HG02938 (cell line): ENCODE data around the gene JAK3.

Experiments
- ATAC-seq: cut with Tn5 transposase; IDR thresholded peaks from one replicate; pipeline ENCODE4 v1.9.1; 2021; ENCODE audit warnings: mild to moderate bottlenecking, moderate library complexity; ENCODE audit not compliant: unreplicated experiment

The JAK3 gene

DNA sequence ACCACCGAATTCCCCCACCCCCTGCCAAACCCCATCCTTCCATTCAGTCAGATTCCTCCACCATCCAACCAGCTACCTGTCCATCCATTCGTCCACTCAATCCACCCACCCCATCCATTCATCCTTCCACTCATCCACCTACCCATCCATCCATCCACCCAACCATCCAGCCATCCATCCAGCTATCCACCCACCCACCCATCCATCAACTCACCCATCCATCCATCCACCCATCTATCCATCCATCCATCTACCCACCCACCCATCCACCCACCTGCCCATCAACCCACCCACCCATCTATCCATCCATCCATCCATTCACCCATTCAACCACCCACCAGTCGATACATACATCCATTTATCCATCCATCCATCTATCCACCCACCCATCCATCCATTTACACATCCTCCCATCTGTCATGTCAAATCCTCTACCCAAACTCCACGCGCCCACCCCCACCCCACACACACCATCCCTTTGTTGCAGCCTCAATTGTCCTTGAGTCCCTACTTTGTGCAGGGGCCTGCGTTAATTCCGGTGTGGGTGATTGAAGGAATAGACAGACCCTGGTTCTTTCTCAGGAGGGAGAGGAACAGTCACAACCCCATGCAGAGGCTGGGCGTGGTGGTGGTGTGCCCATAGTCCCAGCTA, 18.7 kb upstream of the JAK3 start:
- no peak for ATAC-seq

DNA sequence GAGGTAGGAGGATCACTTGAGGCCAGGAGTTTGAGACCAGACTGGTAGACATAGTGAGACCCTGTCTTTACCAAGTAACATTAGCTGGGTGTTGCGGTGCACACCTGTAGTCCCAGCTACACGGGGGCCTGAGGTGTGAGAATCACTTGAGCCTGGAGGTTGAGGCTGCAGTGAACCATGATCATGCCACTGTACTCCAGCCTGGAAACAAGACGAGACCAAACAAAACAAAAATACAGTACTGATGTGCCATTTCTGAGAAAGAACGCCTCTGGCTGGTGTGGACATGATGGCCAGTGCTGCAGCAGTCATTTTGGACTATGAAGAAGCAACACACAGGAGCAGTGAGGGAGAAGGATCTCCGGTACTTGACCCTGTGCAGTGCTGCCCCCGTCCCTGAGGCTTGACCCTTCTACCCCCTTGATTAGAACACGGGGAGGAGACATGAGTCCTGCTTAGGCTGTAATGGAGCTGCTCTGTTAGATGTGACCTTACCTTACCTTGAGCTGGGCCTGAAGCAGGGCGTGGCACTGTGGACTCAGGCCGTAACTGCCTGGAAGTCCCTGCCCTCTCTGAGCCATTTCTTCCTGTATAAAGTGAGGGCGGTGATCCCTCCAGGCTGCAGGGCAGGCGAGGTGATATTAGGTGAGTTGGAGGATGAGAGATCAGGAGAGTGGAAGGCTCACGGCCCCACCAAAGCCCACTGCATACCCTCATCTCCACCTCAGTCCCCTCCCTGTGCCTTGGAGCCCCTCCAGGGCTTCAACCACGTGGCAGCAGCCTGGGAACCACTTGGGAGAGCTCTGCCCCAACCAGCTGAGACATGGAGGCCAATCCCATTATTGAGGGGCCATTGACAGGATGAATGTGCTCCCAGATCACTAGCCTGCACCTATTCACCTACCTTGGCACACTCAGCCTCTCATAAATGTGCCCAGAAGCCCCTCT, 17.9 kb upstream of the JAK3 start:
- ATAC-seq = no peak

DNA sequence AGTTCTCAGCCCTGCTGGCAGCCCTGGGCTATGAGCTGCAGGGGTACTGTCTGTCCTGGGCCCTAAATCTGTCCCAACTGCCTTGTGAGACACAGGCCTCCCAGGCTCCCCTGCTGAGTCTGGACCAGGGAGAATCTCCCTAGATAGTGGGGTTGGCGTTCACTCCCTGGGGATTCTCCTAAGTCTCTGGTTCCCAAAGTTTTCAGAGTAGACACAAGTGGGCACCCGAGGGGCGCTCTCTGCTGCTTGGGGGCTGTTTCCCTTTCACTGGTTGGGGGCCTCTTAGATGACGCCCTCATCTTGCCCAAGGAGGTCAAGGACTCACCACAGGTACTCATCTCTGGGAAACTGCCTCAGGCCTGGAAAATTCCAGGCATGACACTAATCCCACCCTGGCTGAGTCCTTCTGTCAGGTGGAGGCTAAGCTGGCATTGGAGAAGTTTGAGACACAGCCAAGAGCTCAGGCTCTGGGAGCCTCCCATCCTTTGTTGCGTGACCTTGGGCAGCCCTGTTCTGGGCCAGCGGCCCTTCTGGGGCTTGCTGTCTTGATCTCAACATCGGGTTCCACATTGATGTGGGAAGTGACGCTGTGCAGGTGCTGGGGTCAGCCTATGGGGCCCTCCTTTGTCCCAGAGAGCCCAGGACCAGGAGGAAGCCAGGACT, 15.9 kb upstream of the JAK3 start:
- no peak for ATAC-seq

DNA sequence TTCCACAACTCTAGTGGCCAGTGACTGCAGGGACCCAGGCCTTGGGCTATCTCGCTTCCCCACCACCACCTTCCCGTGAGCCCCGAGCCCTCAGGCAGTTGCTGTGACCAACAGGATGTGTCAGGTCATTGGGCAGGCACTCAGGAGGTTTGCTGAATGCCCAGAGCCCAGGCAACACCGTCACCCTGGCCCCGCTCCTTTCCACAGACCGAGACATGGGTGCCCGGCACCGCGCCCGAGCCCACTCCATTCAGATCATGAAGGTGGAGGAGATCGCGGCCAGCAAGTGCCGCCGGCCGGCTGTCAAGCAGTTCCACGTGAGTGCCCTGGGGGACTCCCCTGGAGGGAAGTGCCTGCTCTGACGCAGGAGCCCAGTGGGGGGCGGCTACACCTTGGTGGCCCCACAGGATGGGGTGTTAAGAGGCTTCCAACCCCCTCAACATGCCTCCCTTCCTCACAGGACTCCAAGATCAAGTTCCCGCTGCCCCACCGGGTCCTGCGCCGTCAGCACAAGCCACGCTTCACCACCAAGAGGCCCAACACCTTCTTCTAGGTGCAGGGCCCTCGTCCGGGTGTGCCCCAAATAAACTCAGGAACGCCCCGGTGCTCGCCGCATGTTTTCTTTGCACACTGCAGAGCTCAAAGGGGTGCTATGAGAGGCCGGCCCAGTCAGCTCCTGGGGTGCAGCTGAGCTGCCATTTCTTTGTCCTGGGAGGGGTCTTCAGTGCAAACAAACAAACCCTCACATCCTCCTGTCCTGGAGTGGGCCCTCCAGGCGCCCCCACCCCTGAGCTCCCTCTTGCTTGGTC, 15.1 kb upstream of the JAK3 start:
- ATAC-seq = no peak

DNA sequence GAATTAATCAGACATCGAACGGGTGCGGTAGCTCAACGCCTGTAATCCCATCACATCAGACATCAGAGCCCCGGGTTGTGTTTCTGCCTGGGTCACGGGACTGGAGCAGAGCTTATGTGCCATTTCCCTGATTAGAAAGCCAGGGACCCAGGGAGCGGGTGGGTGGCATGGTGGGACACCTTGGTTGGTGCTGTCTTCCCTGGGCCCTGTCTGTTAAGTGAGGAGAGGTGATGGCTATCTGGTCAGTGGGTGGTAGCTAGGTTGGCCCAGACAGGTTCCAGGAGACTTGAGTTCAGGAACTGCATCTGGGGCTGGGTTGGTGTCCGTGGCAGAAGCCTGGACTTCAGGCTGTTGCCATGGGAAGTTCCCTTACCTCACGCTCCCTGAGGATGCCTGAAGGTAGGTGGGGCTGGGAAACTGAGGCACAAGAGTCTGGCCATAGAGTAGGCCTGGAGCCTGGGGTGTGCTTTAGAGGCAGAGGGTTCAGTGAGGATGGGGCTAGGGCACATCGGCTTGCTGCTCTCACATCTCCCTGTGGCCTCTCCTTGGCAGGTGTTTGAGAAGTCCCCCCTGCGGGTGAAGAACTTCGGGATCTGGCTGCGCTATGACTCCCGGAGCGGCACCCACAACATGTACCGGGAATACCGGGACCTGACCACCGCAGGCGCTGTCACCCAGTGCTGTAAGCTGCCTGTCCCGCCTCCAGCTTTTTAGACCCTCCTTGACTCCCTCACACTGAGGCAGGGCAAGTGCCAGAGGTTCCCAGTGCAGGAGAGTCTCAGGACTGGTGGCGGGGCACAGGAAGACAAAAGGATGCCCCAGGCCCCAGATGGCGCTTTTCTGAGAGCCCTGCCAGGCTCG, 14.0 kb upstream of the JAK3 start:
- no peak for ATAC-seq

DNA sequence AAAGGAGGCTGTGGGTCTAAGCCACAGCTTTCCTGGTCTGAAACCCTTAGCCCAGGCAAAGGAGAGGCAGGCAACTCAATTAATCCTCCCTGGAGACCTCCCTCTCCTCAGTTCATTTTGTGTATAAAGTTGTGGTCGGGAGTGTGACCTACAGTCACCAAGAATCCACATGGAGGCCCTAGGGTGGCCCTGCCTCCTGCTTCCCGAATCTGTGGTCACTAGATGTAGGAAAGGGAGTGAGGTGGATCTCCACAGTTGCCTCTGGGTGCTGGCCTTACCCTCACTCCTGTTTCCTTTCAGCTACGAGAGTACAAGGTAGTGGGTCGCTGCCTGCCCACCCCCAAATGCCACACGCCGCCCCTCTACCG, 13.2 kb upstream of the JAK3 start:
- ATAC-seq = no peak

DNA sequence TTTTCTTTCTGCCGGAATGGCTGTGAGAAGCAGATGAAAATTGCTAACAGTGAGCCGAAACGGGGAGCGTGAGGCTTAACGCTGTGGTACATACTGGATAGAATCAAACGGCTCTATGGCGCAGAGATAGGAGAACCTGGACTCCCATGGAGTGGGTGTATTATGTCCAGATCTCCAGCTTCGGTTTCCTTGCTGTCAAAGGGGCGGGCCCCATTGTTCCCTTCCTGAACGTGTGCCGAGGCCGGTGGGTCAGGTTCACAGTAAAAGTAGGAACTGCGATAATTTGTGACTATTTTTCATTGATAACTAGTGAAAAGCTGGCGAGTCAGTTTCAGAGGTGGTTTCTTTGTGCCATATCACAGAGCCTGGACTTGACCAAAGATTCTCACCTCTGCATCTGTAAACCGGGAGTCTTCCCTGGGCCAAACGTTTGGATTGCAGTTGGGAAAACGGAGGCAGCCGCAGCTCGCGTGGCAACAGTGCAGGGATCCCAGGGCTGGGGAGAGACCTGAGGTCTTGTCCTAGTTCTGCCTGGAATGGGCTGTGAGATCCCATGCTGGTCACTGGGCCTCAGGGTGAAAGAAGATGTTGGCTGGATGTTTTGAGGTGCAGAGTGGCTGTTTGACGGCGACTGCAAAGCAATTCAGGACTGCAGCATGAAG, 12.7 kb upstream of the JAK3 start:
- no peak for ATAC-seq

DNA sequence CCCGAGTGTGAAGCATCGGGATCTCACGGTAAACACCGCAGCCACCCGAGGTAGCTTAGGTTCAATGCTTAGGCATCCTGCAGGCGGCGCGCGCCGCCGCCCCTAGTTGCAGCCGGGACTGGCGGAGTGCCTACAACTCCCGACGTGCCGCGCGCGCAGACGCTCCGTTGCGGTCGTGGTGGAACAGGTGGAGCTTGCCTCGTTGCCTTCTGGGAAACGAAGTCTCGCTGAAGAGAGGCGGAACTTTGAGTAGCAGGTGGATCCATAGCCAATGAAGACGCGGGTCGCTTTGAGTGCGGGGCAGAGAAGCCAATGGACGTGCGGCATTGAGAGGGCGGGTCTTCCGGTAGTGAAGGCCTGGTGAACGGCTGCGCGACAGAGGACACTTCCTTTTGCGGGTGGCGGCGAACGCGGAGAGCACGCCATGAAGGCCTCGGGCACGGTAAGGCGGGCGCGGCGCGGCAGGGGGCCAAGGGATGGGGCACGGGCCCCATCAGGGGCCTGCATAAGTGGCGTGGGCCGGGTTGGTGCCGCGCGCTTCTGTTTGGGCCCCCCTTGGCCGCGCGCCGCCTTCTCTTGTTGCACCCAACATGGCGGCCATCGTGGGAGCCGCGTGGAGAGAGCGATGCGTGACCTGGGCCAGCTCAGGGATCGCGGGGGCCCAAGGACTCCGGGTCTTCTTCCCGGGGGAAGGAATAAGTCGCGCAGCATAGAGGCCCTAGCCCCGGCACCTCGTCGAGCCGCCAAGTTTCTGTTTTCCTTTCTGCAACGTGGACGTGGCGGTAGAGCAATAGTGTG, 11.9 kb upstream of the JAK3 start, which contains the start of gene RPL18A:
TSS of gene RPL18A (plus strand) at position 378 of the 798 bp plus-strand sequence. CDS start at position 425, 47 bp downstream.
- peak; percentile 93 for ATAC-seq

DNA sequence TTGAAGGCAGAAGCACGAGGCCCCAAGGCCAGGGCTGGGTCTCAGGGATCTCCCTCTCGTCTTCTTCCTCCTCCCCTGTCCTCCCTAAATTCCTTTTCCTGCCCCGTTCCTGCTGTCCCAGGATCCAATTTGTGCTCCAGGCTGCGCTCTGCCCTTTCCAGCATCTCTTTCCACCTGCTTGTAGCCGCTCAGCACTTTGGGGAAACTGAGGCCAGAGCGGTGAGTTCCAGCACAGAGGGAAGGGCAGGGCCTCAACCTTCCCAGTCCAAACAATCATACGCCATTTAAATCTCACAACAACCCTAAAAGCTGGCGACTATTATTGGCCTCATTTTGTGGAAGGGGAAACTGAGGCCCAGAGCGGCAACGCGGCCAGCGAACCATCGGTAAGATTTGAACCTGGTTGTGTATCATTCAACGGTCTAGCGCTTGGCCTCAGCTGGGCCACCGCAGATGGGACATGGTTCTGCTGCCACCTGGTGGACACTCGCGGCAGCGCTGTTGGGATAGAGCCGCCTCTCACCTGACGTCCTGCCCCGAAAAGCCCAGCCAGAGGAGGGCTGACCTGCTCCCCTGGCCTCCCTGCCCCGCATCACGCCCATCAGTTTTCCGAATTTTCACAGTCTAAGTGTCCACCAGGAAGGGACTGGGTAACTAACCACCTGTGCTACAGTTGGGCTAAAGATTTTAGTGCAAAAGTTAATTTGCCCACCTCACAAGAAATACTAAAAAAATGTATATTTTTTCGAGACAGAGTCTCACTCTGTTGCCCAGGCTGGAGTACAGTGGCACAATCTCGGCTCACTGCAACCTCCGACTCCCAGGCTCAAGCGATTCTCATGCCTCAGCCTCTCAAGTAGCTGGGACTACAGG, 7.7 kb upstream of the JAK3 start:
- ATAC-seq = no peak

DNA sequence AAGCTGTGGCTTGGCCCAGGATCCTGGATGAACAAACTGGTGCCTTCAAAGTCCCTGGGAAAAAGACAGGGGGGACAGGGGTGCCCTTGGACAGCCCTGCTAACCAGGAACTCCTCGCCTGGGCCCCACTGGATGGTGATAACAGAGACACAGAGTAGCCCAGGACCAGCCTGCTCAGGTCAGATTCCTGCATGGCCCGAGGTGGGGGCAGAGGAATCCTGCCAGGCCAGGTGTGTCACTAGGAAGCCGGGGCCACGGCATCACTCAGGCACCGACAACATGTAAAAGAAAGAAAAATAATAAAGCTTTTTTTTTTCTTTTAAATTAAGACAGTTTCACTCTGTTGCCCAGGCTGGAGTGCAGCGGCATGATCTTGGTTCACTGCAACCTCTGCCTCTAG, 6.3 kb upstream of the JAK3 start:
- ATAC-seq = no peak

DNA sequence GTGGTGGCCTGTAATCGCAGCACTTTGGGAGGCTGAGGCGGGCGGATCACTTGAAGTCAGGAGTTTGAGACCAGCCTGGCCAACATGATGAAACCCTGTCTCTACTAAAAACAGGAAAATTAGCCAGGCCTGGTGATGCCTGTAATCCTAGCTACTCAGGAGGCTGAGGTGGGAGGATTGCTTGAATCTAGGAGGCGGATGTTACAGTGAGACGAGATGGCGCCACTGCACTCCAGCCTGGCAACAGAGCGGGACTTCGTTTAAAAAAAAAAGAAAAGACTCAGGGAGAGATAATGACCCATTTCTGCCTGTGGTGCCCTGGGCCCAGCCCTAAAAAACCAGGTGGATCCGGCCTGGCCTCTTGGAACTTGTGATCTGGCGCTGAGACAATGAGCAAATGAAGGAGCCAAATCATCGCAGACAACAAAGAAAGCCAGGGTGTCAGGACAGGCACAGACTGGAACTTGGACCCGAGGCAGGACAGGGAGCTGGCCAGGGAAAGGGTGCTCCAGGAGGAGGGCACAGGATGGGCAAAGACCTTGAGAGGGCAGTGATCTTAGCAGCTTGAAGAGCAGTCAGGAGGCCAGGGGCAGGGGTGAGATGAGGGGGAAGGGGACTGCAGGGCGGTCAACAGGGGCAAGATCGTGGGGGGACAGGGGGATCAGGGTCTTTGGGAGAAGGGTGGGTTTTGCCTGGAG, 962 bp upstream of the JAK3 start:
- ATAC-seq = no peak

DNA sequence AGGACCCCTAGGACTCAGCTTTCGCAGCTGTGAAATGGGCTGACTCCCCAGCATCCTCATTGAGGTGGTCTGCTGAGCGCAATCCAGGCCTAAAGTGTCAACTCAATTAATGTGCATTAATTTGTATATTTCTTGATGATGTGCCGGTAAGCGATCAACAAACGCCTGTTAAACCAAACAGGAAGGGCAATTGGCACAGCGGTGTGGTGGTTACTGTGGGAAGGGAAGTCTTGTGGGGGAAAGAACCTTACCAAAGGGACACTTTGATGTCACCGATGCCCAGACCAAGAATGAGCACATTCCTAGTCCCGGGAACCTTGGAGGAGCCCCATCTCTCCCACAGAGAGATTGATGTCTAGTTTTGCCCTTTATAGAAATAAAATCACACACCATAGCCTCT, 1.6 kb downstream of the JAK3 start:
- ATAC-seq = no peak

DNA sequence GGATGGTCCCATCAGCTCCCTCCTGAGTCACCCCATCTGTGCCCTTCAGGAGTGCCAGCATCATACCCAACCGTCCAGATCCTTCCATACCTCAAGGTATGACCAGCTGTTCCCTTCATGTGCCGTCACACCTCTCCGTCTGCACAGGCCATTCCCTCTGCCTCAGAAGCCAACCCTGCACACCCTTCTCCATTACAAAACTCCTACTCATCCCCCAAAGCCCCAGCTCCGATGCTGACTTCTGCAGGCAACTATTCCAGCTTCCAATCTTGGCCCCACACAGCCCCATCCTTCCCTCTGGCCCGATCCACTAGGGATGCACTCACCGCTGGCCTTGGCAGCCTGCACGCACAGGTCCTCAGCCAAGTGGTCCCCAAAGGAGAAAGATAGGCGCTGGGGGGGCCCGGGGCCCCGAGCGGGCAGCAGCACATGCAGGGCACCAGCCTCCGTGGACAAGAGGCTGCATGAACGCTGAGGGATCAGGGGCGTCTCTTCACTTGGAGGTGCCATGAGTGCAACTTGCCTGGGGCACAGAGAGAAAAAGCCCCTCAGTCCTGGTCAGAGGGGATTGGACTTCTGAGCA, 3.8 kb downstream of the JAK3 start:
- ATAC-seq = no peak

DNA sequence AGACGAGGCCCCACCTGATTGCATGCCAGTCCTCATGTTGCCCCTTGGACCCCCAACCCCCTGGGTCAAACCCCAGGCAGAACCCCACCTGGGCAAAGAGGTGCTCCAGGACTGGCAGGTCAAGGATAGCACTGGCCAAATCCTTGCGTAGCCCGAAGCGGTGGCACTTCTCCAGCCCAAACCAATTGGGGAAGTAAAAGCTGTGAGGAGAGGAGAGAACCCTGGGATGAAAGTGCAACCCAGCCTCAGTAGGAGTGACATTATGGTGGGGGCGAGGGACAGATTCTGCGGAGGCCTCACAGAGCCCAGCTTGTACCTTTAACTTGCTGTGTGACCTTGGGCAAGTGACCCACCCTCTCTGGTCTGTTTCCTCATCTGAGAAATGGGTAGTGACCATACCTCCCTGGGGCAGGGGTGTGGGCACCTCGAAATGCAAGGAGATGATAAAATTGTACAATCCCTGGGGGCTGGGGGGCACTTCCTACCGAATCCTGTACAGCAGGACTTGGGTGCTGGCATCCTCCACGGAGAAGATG, 4.4 kb downstream of the JAK3 start:
- ATAC-seq = no peak

DNA sequence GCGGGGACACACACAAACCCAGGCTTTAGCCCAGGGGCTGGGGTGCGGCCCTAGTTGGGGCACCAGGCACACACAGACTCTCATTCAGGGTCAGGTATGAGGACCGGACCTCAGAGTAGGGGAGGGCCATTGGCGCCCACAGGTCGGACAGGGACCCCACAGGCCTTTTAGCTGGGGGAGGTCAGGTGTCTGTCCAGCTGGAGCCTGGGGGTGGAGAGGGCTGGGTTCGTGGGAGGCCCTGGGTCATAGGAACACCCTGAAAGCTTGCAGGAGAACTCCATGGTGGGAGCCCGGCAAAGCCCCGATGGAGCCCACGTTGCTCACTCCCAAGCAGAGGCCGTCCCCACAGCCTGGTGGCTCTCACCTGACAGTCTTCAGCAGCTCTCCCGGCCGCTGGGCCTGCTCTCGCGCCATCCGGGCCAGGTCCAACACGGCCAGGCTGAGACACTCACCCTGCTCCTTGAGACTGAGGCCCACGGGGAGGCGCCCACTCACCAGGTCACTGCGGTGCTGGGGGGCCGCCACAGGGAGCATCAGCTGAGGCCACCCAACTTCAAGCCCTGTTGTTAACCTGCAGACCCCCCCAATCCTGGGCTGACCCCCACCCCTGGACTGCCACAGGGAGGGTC, 5.0 kb downstream of the JAK3 start:
- ATAC-seq = no peak
